OCI-LY3 (cell line): Measurements from ENCODE around the gene NRN1L.

Experiments
- EZH2phosphoT487 ChIP-seq: fragments of 200-600 bp; shearing (Covaris generic); IDR thresholded peaks from 2 replicates; pipeline ENCODE4 v1.6.1; 2018; ENCODE audit warnings: antibody characterized with exemption, mixed run types, low read depth
- TF ChIP-seq, protein P1 (sequence below): fragments of 200-600, 300-600 bp; sonication (generic); IDR thresholded peaks from 2 replicates; pipeline ENCODE4 v1.5.1; 2014; ENCODE audit warnings: antibody characterized with exemption, low read length, low read depth

GRCh38 chr16:67897231-67897630 lies 12.5 kb downstream of the NRN1L start:
- TF ChIP-seq, protein P1, sequence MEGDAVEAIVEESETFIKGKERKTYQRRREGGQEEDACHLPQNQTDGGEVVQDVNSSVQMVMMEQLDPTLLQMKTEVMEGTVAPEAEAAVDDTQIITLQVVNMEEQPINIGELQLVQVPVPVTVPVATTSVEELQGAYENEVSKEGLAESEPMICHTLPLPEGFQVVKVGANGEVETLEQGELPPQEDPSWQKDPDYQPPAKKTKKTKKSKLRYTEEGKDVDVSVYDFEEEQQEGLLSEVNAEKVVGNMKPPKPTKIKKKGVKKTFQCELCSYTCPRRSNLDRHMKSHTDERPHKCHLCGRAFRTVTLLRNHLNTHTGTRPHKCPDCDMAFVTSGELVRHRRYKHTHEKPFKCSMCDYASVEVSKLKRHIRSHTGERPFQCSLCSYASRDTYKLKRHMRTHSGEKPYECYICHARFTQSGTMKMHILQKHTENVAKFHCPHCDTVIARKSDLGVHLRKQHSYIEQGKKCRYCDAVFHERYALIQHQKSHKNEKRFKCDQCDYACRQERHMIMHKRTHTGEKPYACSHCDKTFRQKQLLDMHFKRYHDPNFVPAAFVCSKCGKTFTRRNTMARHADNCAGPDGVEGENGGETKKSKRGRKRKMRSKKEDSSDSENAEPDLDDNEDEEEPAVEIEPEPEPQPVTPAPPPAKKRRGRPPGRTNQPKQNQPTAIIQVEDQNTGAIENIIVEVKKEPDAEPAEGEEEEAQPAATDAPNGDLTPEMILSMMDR = no peak
- no peak for TF ChIP-seq EZH2phosphoT487
